Activated CD8-positive, alpha-beta memory T cell treated with anti-CD3 and anti-CD28 coated beads for 4 hours (primary cell): ENCODE data around the gene TIAM2.
"Not testable (repeated sequence)": the region's sequence is repeated elsewhere in the genome, so short reads cannot be mapped to it uniquely, and the experiment has no call there.

Source experiments
- DNase-seq, 2 donors: peaks; one replicate each; pipeline ENCODE4 v3.0.0-alpha.2; 2020; ENCODE audit warnings: low read depth in 2 of 2

TIAM2 gene

DNA sequence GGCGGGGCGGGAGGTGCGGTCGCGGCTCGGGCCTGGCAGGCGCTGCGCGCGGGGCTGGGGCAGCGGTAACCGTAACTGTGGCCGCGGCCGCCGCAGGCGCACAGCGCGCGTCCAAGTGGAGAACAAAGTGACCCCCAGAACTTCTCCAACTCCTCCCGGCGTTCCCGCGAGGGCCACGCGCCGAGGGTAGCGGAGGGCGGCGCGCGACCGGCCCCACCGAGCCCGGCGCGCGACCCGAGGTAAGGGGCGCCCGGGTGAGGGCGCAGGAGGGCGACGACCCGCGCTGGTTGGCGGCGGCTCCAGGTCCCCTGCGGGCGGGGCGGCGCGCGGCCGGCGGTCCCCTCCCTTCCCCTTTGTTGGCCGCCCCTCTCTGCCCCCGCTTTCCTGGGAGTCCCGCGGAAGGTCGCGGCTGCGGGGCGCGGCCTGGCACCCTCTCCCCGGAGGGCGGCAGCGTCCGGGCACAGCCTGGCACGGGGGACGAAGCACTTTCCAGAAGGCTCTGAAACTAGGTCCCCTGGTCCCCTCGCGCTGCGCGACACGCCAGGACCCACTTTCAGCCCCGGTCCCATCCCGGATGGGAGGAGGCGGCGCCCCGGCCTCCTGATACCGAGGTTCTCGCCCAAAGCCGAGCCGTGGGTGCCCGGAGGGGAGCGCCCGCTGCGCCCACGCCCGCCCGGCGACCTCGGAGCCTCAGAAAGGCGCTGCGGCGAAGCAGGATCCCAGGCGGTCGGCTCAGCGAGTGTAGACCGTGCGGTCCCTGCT lies at the start of gene TIAM2:
TIAM2 (plus strand) TSS at position 62 of the 762 bp plus-strand sequence. CDS start 133,909 bp downstream, outside the sequence.
- peak in 1 of 2 donors; percentile 0 for DNase-seq

DNA sequence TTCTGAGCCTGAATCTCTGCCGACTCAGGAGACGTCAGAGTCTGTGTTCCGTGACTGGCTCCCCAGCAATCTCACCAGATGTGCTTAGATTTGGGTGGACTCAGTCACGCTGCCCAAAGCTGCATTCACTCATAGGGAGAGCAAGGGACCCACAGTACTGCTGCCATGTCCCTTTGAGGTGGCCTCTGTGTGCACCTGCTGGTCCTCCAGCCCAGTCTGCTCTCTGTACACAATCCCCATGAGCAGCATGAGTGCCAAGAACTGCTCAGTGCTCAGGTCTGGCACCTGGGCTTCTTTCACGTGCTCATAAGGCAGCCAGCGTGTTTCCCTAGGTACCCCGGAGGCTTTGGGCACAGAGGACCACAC lies 44.2 kb upstream of the TIAM2 start:
- no peak for DNase-seq

DNA sequence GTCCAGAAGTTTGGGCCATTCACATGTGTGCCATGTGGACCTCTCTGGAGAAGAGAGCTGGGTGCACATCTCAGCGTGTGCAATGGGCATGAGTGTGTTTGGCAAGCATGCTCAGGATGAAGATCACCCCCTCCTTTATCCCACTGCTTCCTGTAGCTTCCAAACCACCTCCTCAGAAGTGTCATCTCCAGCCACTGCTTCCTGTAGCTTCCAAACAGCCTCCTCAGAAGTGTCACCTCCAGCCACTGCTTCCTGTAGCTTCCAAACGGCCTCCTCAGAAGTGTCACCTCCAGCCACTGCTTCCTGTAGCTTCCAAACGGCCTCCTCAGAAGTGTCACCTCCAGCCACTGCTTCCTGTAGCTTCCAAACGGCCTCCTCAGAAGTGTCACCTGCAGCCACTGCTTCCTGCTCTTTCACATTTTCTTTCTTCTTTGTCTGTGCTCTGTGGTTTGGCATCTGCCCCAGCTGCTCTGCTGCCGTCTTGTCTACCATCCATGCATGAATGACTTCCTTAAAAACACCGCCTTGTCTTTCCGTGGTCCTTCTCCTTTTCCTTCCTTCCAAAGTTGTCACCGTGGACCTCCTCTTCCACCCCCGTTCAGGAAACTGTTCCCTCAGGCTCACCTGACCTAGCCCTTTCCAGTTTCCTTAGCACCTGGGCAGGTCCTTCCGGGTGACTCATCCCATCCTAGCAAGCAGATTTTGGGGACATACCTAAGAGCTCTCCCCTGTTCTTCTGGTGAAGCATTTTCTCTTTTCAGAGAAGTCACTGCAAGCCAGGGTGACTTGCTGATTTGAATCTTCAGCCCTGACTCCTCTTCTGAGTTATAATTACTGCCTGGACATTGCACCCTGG lies 43.5 kb upstream of the TIAM2 start:
- no peak for DNase-seq

DNA sequence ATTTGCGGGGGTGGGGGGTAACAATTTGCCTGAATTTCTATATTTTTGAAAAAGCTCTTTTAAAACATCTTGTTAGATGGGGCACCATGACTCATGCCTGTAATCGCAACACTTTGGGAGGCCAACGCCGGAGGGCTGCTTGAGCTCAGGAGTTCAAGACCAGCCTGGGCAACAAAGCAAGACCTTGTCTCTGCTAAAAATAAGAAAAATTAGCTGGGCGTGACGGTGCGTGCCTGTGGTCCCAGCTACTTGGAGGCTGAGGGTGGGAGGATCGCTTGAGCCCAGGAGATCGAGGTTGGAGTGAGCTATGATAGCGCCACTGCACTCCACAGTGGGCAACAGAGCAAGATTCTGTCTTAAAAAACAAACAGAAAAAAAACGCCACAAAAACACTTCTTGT lies 41.5 kb upstream of the TIAM2 start:
- DNase-seq = no peak

DNA sequence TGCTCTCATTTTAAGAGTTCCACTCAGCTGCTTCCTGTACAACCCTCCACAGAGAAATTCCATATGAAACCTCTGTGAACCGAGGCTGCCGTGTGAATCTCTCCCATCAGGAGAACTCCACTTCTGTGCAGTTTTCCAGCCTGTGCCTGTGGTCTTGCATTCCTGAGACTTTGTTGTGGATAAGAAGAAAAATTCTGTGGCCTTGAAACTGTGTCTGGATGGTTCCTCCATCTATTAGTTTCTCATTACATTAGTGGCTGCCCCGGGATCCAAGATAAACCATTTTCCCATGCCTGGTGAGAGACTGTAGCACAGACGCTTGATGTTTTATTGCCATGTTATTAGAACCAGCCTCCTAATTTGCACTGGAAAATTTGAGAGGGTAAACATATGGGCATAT lies 40.8 kb upstream of the TIAM2 start:
- DNase-seq = no peak

DNA sequence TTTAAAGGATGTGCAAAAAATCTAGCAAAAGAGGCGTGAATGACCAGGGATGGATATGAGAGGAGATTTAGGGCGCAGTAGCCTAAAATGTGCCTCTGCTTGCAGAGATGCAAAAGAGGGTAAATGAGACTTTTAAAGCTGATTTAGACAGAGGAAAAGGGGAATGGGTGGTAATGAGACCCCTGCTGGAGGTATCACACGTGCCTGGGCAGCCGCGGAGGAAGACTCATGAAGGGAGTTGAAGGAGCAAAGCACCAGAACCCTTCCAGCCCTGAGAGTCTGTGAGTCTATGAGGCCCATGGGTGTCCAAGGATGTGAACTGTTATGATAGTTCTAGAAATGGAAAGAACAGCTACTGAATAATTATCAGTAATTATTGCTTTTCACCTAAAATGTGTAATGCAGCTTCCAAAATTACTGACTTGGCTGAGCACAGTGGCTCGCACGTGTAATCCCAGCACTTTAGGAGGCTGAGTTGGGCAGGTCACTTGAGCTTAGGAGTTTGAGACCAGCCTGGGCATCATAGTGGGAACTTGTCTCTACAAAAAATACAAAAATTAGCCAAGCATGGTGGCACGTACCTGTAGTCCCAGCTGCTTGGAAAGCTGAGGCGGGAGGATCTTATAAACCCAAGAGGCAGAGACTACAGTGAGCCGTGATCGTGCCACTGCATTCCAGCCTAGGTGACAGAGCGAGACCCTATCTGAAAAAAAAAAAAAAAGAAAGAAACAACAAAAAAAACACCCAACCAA lies 38.2 kb upstream of the TIAM2 start:
- DNase-seq = no peak

DNA sequence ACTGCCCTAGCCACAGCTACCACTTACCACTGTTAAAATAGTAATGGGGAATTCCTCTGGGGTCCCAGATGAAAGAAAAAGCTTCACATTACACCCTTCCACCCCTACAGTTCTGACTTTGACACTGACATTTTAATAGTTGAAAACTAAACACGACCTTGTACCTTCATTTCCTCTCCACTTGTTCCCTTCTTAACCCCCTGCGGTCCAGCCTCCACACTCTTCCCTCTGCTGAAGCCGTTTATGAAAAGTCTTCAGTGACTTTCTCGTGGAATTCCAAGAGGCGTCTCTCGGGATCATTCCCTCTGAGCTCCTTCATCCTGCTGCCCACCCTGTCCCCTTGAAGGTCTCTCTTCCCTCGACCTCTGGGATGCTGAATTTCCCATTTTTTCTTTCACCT lies 36.6 kb upstream of the TIAM2 start:
- DNase-seq = no peak

DNA sequence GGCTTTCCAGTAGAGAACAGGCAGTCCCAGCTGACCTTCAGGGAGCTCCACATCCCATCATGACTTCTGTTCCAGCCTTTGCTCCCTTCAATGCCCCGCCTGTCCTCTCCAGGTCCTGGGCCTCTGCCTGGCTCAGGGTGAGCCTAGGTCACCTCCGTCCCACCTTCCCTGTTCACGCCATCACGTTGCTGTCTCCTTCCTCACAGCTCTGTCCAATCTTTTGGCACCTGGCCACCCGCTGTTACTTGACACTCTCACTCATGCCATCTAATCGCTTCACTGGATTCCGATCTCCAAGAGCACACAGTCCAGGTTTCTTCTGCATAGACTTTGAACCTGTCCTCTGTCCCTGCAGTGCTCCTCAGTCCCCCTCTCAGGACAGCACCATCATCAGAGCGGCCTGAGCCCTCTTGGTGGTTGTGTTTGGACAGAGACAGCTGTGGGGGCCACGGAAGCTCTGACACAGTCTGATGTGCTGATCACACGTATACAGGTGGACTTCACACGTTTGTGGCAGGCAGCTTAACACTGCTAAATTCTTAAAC lies 34.7 kb upstream of the TIAM2 start:
- DNase-seq = no peak

DNA sequence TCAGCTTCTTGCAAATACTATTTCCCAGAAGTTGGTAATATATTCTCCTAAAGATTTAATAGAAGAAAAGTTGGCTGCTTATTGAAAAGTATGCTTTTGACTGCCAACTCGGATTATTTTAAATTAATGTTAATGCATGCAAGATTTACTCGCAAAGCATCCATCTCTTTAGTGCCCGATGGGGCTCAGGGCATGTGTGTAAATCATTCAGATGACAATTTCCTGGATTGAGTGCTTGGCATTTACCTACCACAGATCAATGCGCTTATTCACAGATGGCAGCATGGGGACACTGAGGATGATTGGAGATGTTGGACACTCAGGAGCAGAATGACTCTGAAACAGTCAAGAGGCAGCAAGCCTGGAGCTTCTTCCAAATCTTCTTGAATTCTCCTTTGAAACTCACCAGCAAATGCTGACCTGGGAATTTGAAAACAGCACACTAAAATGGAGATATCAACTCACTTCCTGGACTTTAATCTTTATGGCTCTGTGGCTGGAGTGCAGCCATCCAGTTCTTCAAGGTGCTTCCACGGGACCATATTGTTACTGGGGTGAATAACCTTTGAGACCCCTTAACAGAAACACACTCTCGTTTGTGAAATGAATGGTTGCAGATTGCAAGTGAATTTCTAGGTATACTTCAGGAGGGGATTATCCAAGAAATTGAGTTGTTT lies 34.1 kb upstream of the TIAM2 start:
- DNase-seq = no peak

DNA sequence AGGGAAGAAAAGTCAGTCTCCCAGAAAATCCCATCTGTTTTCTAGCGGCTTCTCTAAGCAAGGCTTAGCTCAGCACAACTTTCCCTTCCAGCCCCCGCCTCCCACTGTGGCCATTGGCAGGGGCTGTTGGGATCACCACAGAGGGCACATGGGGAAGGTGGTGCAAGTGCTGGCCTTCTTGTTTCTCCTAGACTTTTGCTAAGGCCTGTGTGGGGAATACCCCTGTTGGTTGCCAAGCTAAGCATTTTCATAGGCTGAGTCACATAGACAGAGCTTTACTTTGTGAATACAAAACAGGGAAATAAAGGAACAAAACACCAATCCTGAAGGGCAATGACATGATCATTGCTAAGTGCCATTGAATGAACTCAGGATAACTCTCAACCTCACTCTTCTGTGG lies 32.4 kb upstream of the TIAM2 start:
- DNase-seq = no peak

DNA sequence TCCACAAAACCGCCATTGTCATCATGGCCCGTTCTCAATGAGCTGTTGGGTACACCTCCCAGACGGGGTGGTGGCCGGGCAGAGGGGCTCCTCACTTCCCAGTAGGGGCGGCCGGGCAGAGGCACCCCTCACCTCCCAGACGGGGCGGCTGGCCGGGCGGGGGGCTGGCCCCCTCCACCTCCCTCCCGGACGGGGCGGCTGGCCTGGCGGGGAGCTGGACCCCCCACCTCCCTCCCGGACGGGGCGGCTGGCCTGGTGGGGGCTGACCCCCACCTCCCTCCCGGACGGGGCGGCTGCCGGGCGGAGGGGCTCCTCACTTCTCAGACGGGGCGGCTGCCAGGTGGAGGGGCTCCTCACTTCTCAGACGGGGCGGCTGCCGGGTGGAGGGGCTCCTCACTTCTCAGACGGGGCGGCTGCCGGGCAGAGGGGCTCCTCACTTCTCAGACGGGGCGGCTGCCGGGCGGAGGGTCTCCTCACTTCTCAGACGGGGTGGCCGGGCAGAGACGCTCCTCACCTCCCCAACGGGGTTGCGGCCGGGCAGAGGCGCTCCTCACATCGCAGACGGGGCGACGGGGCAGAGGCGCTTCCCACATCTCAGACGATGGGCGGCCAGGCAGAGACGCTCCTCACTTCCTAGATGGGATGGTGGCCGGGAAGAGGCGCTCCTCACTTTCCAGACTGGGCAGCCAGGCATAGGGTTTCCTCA lies 28.9 kb upstream of the TIAM2 start:
- DNase-seq = not testable (repeated sequence)

DNA sequence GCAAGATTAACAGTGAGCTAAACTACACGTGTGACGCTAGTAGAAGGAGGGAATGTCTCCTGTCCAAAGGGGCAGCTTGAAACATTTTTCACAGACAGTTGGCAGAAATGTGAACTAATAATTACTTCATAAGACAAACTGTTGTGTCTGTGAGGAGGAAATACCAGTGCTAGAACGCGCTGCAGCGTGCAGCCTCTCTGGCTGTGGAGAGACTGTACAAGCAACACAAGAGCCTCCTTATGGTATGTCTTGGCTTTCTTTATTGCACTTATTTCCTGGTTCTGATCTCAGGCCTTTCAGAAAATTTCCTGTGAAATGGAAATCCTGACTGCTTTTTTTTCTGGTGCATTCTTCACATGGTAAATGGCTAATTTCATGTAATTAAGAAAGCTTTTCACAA lies 25.3 kb upstream of the TIAM2 start:
- no peak for DNase-seq

DNA sequence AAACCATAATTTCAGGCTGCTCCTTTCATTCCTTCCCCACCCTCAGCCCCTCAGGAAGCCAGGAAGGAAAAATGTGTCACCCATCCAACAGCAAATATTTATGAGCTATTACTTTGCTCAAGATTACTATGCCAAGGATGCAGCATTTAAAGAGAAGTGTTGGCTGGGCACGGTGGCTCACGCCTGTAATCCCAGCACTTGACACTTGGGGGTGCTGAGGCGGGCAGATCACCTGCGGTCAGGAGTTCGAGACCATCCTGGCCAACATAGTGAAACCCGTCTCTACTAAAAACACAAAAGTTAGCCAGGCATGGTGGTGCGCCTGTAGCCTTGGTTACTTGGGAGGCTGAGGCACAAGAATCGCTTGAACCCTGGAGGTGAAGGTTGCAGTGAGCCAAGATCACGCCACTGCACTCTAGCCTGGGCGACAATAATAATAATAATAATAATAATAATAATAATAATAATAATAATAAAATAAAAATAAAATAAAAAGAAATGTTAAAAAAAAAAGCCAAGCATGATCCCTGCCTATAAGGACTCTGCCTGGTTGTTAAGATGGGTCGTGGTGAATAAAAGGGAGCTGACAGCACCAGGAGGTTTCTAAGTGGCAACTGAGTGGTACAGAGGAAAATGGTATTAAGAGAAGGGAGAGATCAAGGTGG lies 20.5 kb upstream of the TIAM2 start:
- DNase-seq = no peak

DNA sequence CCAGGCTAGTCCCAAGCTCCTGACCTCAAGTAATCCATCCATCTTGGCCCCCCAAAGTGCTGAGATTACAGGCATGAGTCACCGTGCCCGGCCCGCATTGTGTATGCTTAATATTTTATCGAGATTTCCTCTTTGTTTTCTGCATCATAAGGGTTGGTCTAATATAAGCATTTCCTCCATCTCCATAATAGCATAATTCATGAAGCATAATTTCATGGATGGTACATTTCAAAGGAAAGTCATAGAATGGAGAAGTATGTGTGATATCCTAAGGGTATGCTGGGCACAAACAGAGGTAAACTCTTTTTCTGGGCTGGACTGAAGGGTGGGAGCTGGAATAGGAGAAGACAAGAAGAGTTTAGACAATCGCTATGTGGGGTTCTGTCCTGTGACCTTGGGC lies 17.5 kb upstream of the TIAM2 start:
- no peak for DNase-seq

DNA sequence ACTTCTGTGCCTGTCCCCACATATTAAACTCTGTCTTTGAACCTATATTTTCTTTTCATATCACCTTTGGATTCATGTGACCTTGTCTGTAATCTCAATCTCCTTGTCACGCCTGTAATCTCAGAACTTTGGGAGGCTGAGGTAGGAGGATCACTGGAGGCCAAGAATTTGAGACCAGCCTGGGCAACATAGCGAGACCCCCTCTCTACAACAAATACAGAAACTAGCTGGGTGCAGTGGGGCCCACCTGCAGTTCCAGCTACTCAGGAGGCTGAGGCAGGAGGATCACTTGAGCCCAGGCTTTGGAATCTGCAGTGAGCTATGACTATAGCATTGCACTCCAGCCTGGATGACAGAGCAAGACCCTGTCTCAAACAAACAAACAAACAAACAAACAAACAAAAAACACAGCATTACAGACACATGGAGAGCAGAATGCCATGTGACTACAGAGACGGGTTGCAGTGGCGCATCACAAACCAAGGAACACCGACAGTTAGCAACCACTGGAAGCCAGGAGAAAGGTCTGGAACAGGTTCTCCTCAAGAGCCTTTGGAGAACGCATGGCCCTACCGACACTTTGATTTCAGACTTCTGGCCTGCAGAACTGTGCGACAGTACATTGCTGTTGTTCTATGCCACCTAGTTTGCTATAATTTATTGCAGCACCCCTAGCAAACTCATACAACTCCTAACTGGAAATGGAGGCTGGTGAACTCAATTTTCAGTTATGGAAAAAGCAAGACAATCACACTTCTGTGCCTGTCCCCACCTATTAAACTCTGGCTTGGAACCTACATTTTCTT lies 14.6 kb upstream of the TIAM2 start:
- DNase-seq = no peak

DNA sequence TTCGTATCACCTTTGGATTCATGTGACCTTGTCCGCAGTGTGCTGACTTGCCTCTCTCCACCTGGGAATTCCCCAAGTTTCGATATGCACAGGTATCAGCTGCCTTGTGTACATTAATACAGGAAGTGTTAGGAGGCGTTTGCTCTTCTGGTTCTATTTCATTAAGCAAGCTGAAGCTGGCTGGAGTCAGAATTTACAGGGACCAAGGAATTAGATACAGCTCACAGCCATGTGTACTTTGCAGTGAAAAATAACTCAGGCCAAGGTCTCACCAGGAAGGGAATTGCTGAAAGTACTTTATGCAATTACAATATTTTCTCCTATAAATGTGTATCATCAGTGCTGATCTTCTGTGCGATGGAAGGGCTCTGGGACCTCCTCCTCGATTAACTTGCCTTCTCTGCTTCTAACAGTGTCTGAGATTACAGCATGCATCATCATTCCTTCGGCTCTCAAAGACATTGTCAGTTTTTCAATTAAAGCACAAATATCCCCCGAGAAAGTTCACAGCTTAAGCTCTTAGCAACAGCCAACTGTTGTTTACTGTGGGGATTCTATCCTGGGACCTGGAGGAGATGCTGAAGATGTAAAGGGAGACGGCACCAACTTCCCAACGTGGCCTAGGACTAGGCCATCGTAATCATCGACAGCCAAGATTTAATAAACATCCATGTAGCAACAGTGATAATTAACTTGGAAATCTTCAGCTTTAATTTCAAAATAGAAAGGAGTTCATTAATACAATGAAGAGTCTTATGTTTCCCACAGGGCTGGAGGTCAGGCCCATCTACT lies 13.8 kb upstream of the TIAM2 start:
- DNase-seq = no peak

DNA sequence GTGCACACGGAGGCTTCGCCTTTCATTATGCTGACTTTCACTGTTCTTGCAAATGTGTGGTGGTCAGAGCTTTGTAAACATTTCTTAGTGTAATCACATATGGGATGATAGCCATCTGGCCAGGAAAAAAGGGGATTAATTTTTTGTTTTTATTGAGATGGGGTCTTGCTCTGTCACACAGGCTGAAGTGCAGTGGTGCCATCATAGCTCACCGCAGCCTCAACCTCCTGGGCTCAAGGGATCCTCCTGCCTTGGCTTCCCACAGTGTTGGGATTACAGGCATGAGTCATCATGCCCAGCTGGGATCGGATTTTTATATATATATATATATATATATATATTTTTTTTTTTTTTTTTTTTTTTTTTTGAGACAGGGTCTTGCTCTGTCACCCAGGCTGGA lies 11.0 kb upstream of the TIAM2 start:
- DNase-seq = no peak

DNA sequence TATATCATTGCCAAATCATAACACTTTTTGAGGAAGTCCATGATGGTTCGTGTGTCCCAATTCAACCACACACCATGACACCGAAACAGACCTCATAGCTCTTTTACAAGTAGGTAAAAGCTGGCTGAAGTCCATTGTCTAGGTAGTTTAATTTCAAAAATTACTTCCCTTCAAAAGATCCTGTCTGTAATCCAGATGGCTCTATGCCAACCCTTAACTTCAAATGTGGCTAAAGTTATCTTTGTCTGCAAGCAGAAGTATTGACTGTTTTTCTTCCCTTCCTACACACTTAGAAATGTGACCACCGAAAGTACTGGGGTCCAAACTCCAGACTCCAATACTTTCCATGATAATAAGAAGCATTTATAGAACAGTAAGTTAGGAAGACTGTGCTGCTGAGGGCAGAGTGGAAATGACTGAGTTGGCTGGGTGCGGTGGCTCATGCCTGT lies 8.3 kb upstream of the TIAM2 start:
- DNase-seq = no peak

DNA sequence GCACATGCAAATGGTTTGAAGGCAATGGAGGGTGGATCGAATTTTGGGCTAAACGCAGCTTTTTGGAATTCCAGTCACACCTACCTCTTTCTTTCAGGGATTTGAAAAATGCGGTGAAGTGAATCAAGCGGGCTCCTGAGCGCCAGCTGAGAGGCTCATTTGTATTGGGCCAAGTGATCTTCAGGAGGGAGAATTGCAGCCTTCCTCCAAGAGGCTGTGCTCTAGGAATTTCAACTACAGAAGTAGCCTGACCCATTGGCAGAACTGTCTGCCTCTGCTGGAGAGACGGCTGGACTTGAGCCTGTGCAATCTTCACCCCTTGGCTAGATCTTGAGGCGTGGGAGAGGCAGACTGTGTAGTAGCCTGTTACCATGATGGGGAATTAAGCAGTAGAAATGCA lies 5.7 kb upstream of the TIAM2 start:
- DNase-seq = no peak
